PC-3 (cell line): ENCODE data around the gene VASH1. TPM values are rescaled to one million over a fixed set of nuclear protein-coding genes. Genes with fewer than 3 reads are reported as not detected.

Source experiments
- ATAC-seq: fragments of 200-7000 bp; cut with Tn5 transposase; 2 replicates; pipeline ENCODE4 v1.9.1; 2020; ENCODE audit warnings: mild to moderate bottlenecking, moderate library complexity
- BruUV-seq: library from RNA; stranded (reverse); fragments of 400-500 nt; replicated peaks from 2 replicates; lab custom pipeline; 2021; lab: Mats Ljungman, UMichigan
- CTCF ChIA-PET: fragments of 300-600 bp; sonication (Branson Sonifier 250); formaldehyde crosslinking; loops from one replicate; lab custom pipeline; 2022; ENCODE audit warnings: antibody characterized with exemption; lab: Charles Lee
- POLR2A ChIA-PET: fragments of 300-600 bp; sonication (Branson Sonifier 250); formaldehyde crosslinking; loops from one replicate; lab custom pipeline; 2022; ENCODE audit warnings: antibody characterized with exemption; ENCODE audit not compliant: unreplicated experiment; lab: Charles Lee
- DNase-seq: peaks from one replicate; pipeline ENCODE4 v3.0.0-alpha.2; 2015
- H2AFZ ChIP-seq: fragments of 300-600 bp; sonication (generic); 2 replicates; pipeline ENCODE4 v1.6.0; 2016; ENCODE audit warnings: antibody characterized with exemption, low read length
- H3F3A ChIP-seq: fragments of 300-600 bp; sonication (generic); one replicate; pipeline ENCODE4 v1.6.0; 2017; ENCODE audit warnings: antibody characterized with exemption, low read length, control low read depth, mild to moderate bottlenecking; ENCODE audit not compliant: unreplicated experiment
- H3K27ac ChIP-seq: fragments of 300-600 bp; sonication (generic); 2 replicates; pipeline ENCODE4 v1.5.1; 2016; ENCODE audit warnings: mild to moderate bottlenecking, low read length
- H3K27me3 ChIP-seq: fragments of 300-600 bp; sonication (generic); 2 replicates; pipeline ENCODE4 v1.6.1; 2016; ENCODE audit warnings: low read length, mixed read lengths
- H3K36me3 ChIP-seq: fragments of 300-600 bp; sonication (generic); 2 replicates; pipeline ENCODE4 v1.6.1; 2016; ENCODE audit warnings: low read depth, mixed run types, low read length, mixed read lengths
- H3K4me1 ChIP-seq: fragments of 300-600 bp; sonication (generic); 2 replicates; pipeline ENCODE4 v1.5.1; 2016; ENCODE audit warnings: low read length; ENCODE audit not compliant: insufficient read depth
- H3K4me2 ChIP-seq: fragments of 300-600 bp; sonication (generic); 2 replicates; pipeline ENCODE4 v1.6.0; 2016; ENCODE audit warnings: low read length
- H3K4me3 ChIP-seq: fragments of 300-600 bp; sonication (generic); 2 replicates; pipeline ENCODE4 v1.5.1; 2016; ENCODE audit warnings: mild to moderate bottlenecking, low read length, mixed read lengths
- H3K79me2 ChIP-seq: fragments of 300-600 bp; sonication (generic); 2 replicates; pipeline ENCODE4 v1.6.1; 2017; ENCODE audit warnings: low read length, mixed read lengths
- H3K9ac ChIP-seq: fragments of 300-600 bp; sonication (generic); 2 replicates; pipeline ENCODE4 v1.6.0; 2016; ENCODE audit warnings: mild to moderate bottlenecking, low read length
- H3K9me2 ChIP-seq: fragments of 300-600 bp; sonication (generic); replicated peaks from 2 replicates; pipeline ENCODE4 v1.6.1; 2016; ENCODE audit warnings: mixed run types, low read length, mixed read lengths
- H3K9me3 ChIP-seq: fragments of 300-600 bp; sonication (generic); 2 replicates; pipeline ENCODE4 v1.6.1; 2016; ENCODE audit warnings: low read length, mixed read lengths
- H4K20me1 ChIP-seq: fragments of 300-600 bp; sonication (generic); 2 replicates; pipeline ENCODE4 v1.6.1; 2016; ENCODE audit warnings: low read length, mixed read lengths
- CTCF ChIP-seq: fragments of 300-600 bp; sonication (generic); conservative IDR thresholded peaks from 2 replicates; pipeline ENCODE4 v1.5.1; 2017; ENCODE audit warnings: antibody characterized with exemption, low read depth, mild to moderate bottlenecking, low read length
- EZH2 ChIP-seq: fragments of 300-600 bp; sonication (generic); IDR thresholded peaks from one replicate; pipeline ENCODE4 v1.6.1; 2017; ENCODE audit warnings: antibody characterized with exemption, mild to moderate bottlenecking, low read length; ENCODE audit not compliant: unreplicated experiment
- EZH2phosphoT487 ChIP-seq: fragments of 300-600 bp; sonication (generic); IDR thresholded peaks from 2 replicates; pipeline ENCODE4 v1.6.1; 2018; ENCODE audit warnings: mild to moderate bottlenecking, antibody characterized with exemption, low read length, borderline replicate concordance
- intact Hi-C: fragments of 100-400 bp; cut with micrococcal nuclease; formaldehyde crosslinking; loops from 2 replicates; pipeline ENCODE4 v1.9.0; 2023
- total RNA-seq: library from RNA; depleted of rRNA; stranded (reverse); fragments of >200 nt; gene quantifications from 2 replicates; pipeline ENCODE4 v1.2.3, GENCODE V29; 2014

Gene VASH1
- total RNA-seq, 1 experiment from 2014 or later = 1.8 TPM

- no peak overlapping the region for H2AFZ ChIP-seq
- intact Hi-C loops = no loop called here
- no peaks in the 10 kb centered on the region for H3K9me3 ChIP-seq
- ATAC-seq = no peak
- no peaks in the 10 kb centered on the region for H4K20me1 ChIP-seq
- TF ChIP-seq EZH2phosphoT487 = no peak
- no peak for TF ChIP-seq CTCF
- no peak for TF ChIP-seq EZH2
- H3F3A ChIP-seq = no peaks in the 10 kb centered on the region
- no peak for DNase-seq
- H3K4me2 ChIP-seq = no peak overlapping the region
- H3K79me2 ChIP-seq = no peaks in the 10 kb centered on the region
- no peaks in the 10 kb centered on the region for H3K9me2 ChIP-seq
- no peak overlapping the region for H3K27ac ChIP-seq
- BruUV-seq = no TSS peak
- CTCF ChIA-PET = no interaction called here
- POLR2A ChIA-PET = interaction anchor here (1.1 kb wide), 1 partner anchor 13 kb away, joined by 5 read pairs; no protein-coding TSS in a partner anchor
- H3K4me1 ChIP-seq = peaks cover 10% of the 10 kb centered on the region
- peaks cover 5% of the 10 kb centered on the region; the same call in 1 of the 2 replicates for H3K27me3 ChIP-seq
- H3K9ac ChIP-seq = no peak overlapping the region
- H3K36me3 ChIP-seq = no peaks in the 10 kb centered on the region
- no peak overlapping the region for H3K4me3 ChIP-seq
Measured at GRCh38 chr14:76768671-76769500, 7.6 kb downstream of the VASH1 start.

GRCh38 chr14:76769636-76770292, 8.5 kb downstream of the VASH1 start:
- H3K4me2 ChIP-seq = no peak overlapping the region
- H3K9me2 ChIP-seq = no peaks in the 10 kb centered on the region
- H3K9ac ChIP-seq = no peak overlapping the region
- ATAC-seq (no peak), DNase-seq (no peak)
- TF ChIP-seq EZH2phosphoT487 (no peak), CTCF (no peak), EZH2 (no peak)
- ChIA-PET CTCF (no interaction called here), POLR2A (interaction anchor here (1.1 kb wide), 1 partner anchor 14 kb away, joined by 5 read pairs; no protein-coding TSS in a partner anchor)
- intact Hi-C loops = no loop called here
- no peaks in the 10 kb centered on the region for H4K20me1 ChIP-seq
- no peaks in the 10 kb centered on the region for H3K36me3 ChIP-seq
- BruUV-seq = no TSS peak
- H3K9me3 ChIP-seq = no peaks in the 10 kb centered on the region
- H3K27ac ChIP-seq = no peak overlapping the region
- no peak overlapping the region for H2AFZ ChIP-seq
- H3K4me3 ChIP-seq = no peak overlapping the region
- peaks cover 11% of the 10 kb centered on the region for H3K4me1 ChIP-seq
- H3K27me3 ChIP-seq = peaks cover 5% of the 10 kb centered on the region; the same call in 1 of the 2 replicates
- no peaks in the 10 kb centered on the region for H3K79me2 ChIP-seq
- H3F3A ChIP-seq = no peaks in the 10 kb centered on the region
